Skeletal muscle tissue (tissue), 4 donors: ENCODE measurements around the gene ZKSCAN7. TPM values are rescaled to one million over a fixed set of nuclear protein-coding genes. Genes with fewer than 3 reads are reported as not detected.
A peak's percentile ranks its signal among the peaks of the same experiment; 100 is the strongest.
"Not testable (repeated sequence)": the region's sequence is repeated elsewhere in the genome, so short reads cannot be mapped to it uniquely, and the experiment has no call there.

Experiments used
- H3K27ac ChIP-seq: one replicate; pipeline ENCODE4 v1.7.0; 2013; ENCODE audit warnings: mild to moderate bottlenecking, low read depth, low read length, inconsistent platforms
- H3K27me3 ChIP-seq, 3 donors: one replicate each; pipeline ENCODE4 v1.7.0; 2013; ENCODE audit warnings: low read length in 3 of 3; ENCODE audit not compliant: control insufficient read depth in 3 of 3, insufficient read depth in 3 of 3
- H3K36me3 ChIP-seq, 3 donors: one replicate each; pipeline ENCODE4 v1.7.0; 2013; ENCODE audit warnings: low read length in 3 of 3; ENCODE audit not compliant: control insufficient read depth in 3 of 3, insufficient read depth in 3 of 3
- H3K4me1 ChIP-seq, 3 donors: one replicate each; pipeline ENCODE4 v1.7.0; 2013; ENCODE audit warnings: low read length in 3 of 3, mild to moderate bottlenecking in 3 of 3; ENCODE audit not compliant: control insufficient read depth in 3 of 3, insufficient read depth in 3 of 3
- H3K4me3 ChIP-seq, 3 donors: one replicate each; pipeline ENCODE4 v1.7.0; 2013; ENCODE audit warnings: low read length in 3 of 3
- H3K9ac ChIP-seq, 3 donors: one replicate each; pipeline ENCODE4 v1.7.0; 2013; ENCODE audit warnings: low read length in 3 of 3, mild to moderate bottlenecking in 3 of 3, moderate library complexity in 2 of 3, low read depth in 1 of 3
- H3K9me3 ChIP-seq, 3 donors: one replicate each; pipeline ENCODE4 v1.7.0; 2013; ENCODE audit warnings: low read length in 3 of 3; ENCODE audit not compliant: control insufficient read depth in 3 of 3
- total RNA-seq: library from RNA; depleted of rRNA; stranded (reverse); fragments of >200 nt; gene quantifications from one replicate; pipeline ENCODE4 v1.2.3, GENCODE V29; 2014
- donor health status: Osteomylitis.

The ZKSCAN7 gene
- total RNA-seq, 1 donor from 2014 or later: 15.7 TPM

DNA sequence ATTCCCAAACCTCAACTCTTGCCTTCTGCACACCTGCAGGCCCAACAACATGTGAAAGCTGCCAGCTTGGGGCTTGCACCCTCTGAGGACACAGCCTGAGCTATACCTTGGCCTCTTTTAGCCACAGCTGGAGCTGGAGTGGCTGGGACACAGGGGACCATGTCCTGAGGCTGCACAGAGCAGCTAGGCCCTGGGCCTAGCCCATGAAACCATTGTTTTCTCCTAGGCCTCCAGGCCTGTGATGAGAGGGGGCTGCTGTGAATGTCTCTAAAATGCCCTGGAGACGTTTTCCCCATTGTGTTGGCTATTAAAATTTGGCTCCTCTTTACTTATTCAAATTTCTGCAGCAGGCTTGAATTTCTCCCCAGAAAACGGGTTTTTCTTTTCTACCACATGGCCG lies 7.2 kb downstream of the ZKSCAN7 start:
- Histone ChIP-seq H3K4me1 (no peaks in the 10 kb centered on the region), H3K27me3 (no peaks in the 10 kb centered on the region), H3K9me3 (no peaks in the 10 kb centered on the region), H3K27ac (no peak overlapping the region), H3K4me3 (no peak overlapping the region), H3K9ac (no peak overlapping the region), H3K36me3 (peaks cover 9 to 13% (median 11%) of the 10 kb centered on the region in 3 donors)

DNA sequence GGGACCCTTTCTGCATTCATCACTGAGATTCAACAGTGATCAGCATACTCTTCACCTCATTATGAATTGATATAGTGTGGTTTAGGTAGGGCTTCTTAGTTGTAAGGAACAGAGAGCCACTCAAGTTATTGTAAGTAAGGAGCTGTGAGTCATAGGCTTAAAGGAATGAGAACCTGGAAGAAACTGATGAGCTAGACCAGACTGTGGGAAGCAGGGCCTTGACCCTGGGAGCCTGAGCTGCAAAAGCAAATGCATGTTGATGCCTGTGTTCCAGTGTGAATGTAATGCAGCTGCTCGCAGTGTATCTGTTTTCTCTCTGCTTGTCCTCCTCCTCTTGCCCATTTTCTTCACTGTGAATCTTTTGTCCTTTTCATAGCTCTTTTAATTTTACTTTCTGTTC lies 13.6 kb downstream of the ZKSCAN7 start:
- peaks cover 24 to 46% (median 40%) of the 10 kb centered on the region in 3 donors for H3K36me3 ChIP-seq
- H3K9ac ChIP-seq: no peak overlapping the region
- H3K4me3 ChIP-seq: no peak overlapping the region
- H3K4me1 ChIP-seq: no peaks in the 10 kb centered on the region
- peaks cover 6 to 13% (median 12%) of the 10 kb centered on the region in 3 donors for H3K9me3 ChIP-seq
- H3K27me3 ChIP-seq: no peaks in the 10 kb centered on the region
- H3K27ac ChIP-seq: no peak overlapping the region

DNA sequence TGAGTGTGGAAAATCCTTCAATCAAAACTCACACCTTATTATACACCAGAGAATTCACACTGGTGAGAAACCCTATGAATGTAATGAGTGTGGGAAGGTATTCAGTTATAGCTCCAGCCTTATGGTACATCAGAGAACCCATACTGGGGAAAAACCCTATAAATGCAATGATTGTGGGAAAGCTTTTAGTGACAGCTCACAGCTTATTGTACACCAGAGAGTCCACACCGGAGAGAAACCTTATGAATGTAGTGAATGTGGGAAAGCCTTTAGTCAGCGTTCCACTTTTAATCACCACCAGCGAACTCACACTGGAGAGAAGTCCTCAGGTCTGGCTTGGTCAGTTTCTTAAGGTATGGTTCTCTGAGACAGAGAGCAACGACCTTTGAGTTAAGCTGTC lies 16.0 kb downstream of the ZKSCAN7 start:
- Histone ChIP-seq H3K4me1 (no peaks in the 10 kb centered on the region), H3K9me3 (peaks cover 6 to 13% (median 12%) of the 10 kb centered on the region in 3 donors), H3K36me3 (peaks cover 21 to 36% (median 33%) of the 10 kb centered on the region in 3 donors), H3K4me3 (peak overlapping the region in 1 of 3 donors; percentile 9), H3K27ac (no peak overlapping the region), H3K9ac (no peak overlapping the region), H3K27me3 (no peaks in the 10 kb centered on the region)

DNA sequence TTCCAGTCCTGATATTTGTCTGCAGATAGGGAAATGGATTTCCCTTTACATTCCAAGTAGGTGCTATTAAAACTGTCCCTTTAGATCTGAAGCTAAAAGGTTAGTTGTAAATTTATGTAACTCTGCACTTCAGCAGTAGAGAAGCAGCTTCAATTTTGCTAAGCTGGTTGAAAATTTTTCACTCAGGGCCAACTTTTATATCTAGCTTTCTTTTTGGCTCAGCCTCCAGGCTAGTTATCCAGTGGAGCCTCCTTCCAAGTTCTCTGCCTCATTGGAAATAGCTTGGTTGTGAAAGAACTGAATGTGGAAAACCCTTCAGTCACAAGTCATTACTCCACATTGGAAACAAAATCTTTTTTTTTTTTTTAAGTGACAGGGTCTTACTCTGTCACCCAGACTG lies 21.6 kb downstream of the ZKSCAN7 start:
- H3K9ac ChIP-seq: no peak overlapping the region
- no peaks in the 10 kb centered on the region for H3K4me1 ChIP-seq
- H3K27me3 ChIP-seq: no peaks in the 10 kb centered on the region
- no peak overlapping the region for H3K4me3 ChIP-seq
- peaks cover 0 to 2% (median 0%) of the 10 kb centered on the region in 3 donors for H3K9me3 ChIP-seq
- no peak overlapping the region for H3K27ac ChIP-seq
- H3K36me3 ChIP-seq: peaks cover 3% of the 10 kb centered on the region in 3 donors

DNA sequence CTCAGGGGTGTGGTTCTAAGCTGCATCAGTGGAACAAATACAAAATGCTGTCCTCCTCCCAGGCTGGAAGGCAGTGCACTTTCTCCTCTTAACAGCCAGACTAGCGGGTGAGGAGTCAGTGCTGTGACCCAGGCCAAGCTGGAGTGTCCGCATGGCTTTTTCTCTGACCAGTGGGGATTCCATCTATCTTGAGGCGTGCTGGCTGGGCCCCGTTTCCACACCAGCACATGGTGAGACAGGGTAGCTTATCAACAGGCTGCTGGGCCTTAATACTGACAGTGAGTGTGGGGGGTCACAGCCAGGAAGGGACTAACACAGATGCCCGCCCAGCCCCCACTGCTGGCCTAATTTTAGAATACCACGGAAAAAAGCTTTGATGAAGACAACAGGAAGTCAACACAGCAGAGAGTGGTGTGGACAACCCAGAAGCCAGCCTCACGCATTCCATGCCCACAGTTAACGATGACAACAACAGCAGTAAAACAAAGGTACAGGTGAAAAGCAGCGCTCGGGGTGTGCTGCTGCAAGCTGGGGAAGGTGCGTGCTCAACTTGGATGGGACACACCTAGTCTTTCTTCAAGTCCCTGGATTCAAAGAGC lies 22.5 kb downstream of the ZKSCAN7 start:
- not testable (repeated sequence) for H3K36me3 ChIP-seq, H3K27me3 ChIP-seq, H3K9me3 ChIP-seq, H3K9ac ChIP-seq, H3K4me1 ChIP-seq, H3K27ac ChIP-seq, H3K4me3 ChIP-seq

DNA sequence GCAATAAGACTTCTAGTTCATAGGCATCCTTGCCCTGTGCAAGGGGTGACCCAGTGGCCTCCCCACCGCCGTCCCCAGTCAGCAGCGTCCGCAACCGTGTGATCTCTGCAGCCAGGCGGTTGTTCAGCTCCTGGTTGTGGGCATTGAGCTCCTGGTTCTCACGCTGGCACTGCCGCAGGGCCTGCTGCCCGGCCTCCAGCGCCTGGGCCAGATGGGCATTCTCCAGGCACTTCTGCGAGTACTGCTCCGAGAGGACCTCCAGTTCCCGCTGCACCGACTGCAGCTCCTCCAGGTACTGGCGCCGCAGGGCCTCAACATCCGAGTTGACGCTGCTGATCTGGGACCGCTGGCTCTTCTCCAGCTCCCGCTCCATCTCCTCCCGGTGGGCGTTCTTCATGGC lies 23.3 kb downstream of the ZKSCAN7 start:
- H3K36me3 ChIP-seq, H3K27me3 ChIP-seq, H3K27ac ChIP-seq, H3K9ac ChIP-seq, H3K4me3 ChIP-seq, H3K4me1 ChIP-seq, H3K9me3 ChIP-seq: not testable (repeated sequence)

DNA sequence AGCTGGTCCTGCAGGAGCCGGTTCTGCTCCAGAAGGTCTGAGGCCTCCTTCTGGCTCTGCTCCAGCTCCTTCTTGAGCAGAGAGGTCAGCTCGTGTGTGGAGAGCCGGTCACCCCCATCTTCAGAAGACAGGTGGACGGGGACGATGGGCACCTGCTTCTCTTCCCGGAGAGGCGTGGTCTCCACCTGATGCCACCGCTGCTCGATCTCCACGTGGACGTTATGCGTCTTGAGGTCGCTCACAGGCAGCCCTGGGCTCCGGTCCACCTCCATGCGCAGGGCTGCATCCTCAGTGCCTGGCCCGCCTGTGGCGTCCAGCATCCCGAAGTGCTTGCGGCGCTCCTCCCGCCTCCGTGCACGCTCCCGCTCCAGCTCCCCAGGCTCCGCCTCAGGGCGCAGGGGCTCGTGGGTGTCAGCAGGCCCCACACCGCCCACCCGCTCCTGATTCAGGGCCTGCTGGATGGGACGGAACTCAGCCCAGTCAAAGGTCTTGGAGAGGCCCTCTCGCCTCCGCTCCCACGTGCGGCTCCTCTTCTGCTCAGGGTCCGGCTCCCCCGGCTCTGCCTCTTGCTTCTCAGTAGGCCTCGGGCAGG lies 24.0 kb downstream of the ZKSCAN7 start:
- not testable (repeated sequence) for H3K4me3 ChIP-seq, H3K4me1 ChIP-seq, H3K36me3 ChIP-seq, H3K9ac ChIP-seq, H3K27me3 ChIP-seq, H3K27ac ChIP-seq, H3K9me3 ChIP-seq

DNA sequence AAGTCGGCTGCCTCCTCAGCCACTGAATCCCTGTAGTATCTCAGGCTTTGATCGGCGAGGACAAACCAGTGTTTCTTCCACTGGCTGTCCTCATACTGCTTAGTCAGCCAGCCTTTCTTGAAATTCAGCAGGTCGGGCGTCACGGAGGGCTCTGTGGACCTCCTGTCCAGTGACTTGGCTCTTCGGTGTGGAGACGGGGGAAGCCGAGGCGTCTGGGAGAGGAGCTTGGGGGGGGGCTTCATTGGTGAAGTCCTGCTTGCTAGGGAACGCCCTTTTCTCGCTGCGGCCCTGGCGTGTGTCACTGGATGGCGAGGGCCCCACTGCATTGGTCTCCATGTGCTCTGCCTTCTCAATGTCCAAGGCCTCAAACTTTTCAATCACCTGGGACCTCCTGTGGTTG lies 24.8 kb downstream of the ZKSCAN7 start:
- H3K27ac ChIP-seq, H3K9ac ChIP-seq, H3K27me3 ChIP-seq, H3K4me3 ChIP-seq, H3K9me3 ChIP-seq, H3K4me1 ChIP-seq, H3K36me3 ChIP-seq: not testable (repeated sequence)

DNA sequence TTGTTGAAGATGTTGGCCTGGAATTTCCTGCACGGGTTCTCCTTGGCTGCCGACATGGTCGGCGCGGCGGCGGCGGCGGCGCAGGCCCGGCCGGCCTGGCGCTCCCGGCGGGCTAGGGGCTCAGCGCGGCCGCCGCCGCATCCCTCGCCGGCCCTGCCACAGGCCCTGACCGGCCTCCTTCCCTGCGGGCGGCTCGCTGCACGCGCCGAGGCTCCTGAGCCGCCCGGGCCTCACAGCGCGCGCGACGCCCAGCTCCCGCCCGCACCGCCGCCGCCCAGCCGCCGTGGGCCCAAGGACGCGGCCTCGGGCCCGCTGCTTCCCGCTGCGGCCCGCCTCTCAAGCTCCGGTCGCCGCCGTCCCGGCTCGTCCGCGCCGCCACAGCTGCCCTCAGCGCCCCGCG lies 26.0 kb downstream of the ZKSCAN7 start:
- H3K36me3 ChIP-seq, H3K9me3 ChIP-seq, H3K27ac ChIP-seq, H3K27me3 ChIP-seq, H3K4me3 ChIP-seq, H3K9ac ChIP-seq: not testable (repeated sequence)
- peaks cover 5 to 19% (median 14%) of the 10 kb centered on the region in 3 donors for H3K4me1 ChIP-seq

DNA sequence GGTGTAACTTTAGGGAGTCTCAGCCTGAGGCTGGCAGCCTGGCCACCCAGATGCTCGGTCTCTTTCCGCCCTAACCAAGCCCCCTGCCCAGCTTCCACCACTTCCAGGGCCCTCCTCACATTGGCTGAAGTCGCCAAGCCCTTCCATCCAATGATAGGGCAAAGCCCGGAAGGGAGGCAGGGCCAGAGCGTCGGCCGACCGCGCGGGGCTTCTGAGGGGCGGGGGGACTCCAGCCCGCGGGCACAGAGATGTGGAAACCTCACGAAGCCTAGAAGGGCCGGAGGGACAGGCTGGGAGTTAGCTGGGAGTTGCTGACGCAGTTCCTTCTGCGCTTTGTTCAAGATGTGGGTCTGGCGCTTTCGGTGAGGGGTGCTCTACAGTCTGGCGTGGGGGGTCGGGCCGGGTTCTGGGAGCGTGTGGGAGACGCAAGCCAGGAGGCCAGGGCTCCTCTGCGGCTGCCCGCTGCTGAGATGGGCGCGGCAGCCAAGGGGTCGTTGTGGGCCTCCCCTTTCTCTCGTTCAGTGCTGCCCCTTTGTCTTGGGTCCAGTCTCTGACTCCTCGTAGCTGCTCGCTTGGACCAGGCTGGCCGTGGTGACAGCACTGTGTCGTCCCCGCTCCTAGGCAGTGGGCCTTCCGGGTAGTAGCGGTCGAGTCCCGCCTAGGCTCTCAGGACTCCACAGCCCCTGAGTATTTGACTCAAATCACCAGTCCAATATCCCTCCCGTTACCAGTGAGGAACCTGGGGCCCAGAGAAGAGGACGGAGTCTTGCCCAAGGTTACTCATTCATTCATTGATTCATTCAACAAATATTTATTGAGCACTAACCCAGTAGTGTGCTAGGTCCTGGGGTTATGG lies 29.9 kb downstream of the ZKSCAN7 start, which contains the start of gene ZNF660:
ZNF660 (plus strand) TSS at position 319 of the 856 bp plus-strand sequence. CDS start 9,230 bp downstream, outside the sequence.
- H3K36me3 ChIP-seq: peaks cover 0 to 9% (median 7%) of the 10 kb centered on the region in 3 donors
- H3K4me1 ChIP-seq: peaks cover 5 to 19% (median 14%) of the 10 kb centered on the region in 3 donors
- peaks cover 0 to 3% (median 0%) of the 10 kb centered on the region in 3 donors for H3K27me3 ChIP-seq
- H3K27ac ChIP-seq: peak within 1 kb of the TSS; percentile 62
- H3K4me3 ChIP-seq: peak within 1 kb of the TSS; percentile 74 to 76 (median 75)
- peak within 1 kb of the TSS; percentile 71 to 82 (median 74) for H3K9ac ChIP-seq
- no peaks in the 10 kb centered on the region for H3K9me3 ChIP-seq
